K562 (cell line): ENCODE measurements around the gene LPIN3. TPM values are rescaled to one million over a fixed set of nuclear protein-coding genes. Genes with fewer than 3 reads are reported as not detected.

Experiments used
- ATAC-seq: fragments of 200-7000 bp; cut with Tn5 transposase; 3 replicates; pipeline ENCODE4 v1.9.1; 2020; ENCODE audit warnings: moderate library complexity
- BruUV-seq: library from RNA; stranded (reverse); fragments of 400-500 nt; replicated peaks from 2 replicates; lab custom pipeline; 2021; lab: Mats Ljungman, UMichigan
- CTCF ChIA-PET: fragments of 300-600 bp; formaldehyde crosslinking; extraction: SDS; loops from one replicate; lab custom pipeline; 2021; ENCODE audit warnings: low intra/inter-chr PET ratio; lab: Yijun Ruan, JAX
- POLR2A ChIA-PET: fragments of 300-600, 350-650 bp; sonication (Branson Sonifier 250); formaldehyde crosslinking; extraction: SDS; loops from one replicate; lab custom pipeline; 2021; ENCODE audit warnings: antibody characterized with exemption, inconsistent platforms; lab: Yijun Ruan, JAX
- DNase-seq, 4 experiments: peaks; one replicate each; pipeline versions ENCODE4 v3.0.0 to v3.0.0-alpha.2; 2011 to 2018; ENCODE audit warnings: low spot score in 3 of 4, mixed read lengths in 3 of 4; ENCODE audit errors: extremely low read depth in 1 of 4
- FAIRE-seq: peaks from 2 replicates; lab custom pipeline; 2011; peaks lifted over from hg19 to GRCh38; lab: Jason Lieb, UNC
- H2AFZ ChIP-seq: 2 replicates; pipeline ENCODE4 v1.6.0; 2011; ENCODE audit warnings: low read depth, low read length, control low read depth, inconsistent platforms
- H3K27ac ChIP-seq: fragments of 200-600 bp; 3 replicates; pipeline ENCODE4 v1.8.0; 2011; ENCODE audit warnings: low read depth, mild to moderate bottlenecking, control low read depth, inconsistent platforms, low read length, moderate library complexity, mixed read lengths; ENCODE audit errors: extremely low read depth
- H3K27me3 ChIP-seq, 2 experiments: fragments of 300-600 bp in 1 of 2; 2 replicates in 1 of 2; 3 replicates in 1 of 2; pipeline versions ENCODE4 v1.6.0 to v1.8.0; 2011; ENCODE audit warnings: inconsistent platforms in 2 of 2, low read length in 2 of 2, mild to moderate bottlenecking in 1 of 2, mixed read lengths in 1 of 2, moderate library complexity in 1 of 2; ENCODE audit not compliant: control insufficient read depth in 2 of 2, insufficient read depth in 2 of 2
- H3K36me3 ChIP-seq: fragments of 300-600 bp; 3 replicates; pipeline ENCODE4 v1.8.0; 2011; ENCODE audit warnings: mild to moderate bottlenecking, low read length, inconsistent platforms; ENCODE audit not compliant: control insufficient read depth, insufficient read depth
- H3K4me1 ChIP-seq, 2 experiments: fragments of 200-600 bp in 1 of 2; replicated peaks in 1 of 2; 2 replicates in 1 of 2; 3 replicates in 1 of 2; pipeline versions ENCODE4 v1.5.1 to v1.8.0; 2011; ENCODE audit warnings: inconsistent platforms in 2 of 2, low read length in 2 of 2, mild to moderate bottlenecking in 1 of 2, mixed read lengths in 1 of 2, moderate library complexity in 1 of 2; ENCODE audit not compliant: control insufficient read depth in 2 of 2, insufficient read depth in 2 of 2
- H3K4me2 ChIP-seq: 2 replicates; pipeline ENCODE4 v1.6.1; 2011; ENCODE audit warnings: low read length, control low read depth, inconsistent platforms, mixed read lengths; ENCODE audit not compliant: insufficient read depth
- H3K4me3 ChIP-seq: fragments of 200-600 bp; sonication (generic), shearing (Covaris generic); 2 replicates; pipeline ENCODE4 v1.5.1; 2016; ENCODE audit warnings: control low read depth, inconsistent platforms
- H3K79me2 ChIP-seq: fragments of 200-600 bp; 3 replicates; pipeline ENCODE4 v1.8.0; 2011; ENCODE audit warnings: low read length, inconsistent platforms; ENCODE audit not compliant: control insufficient read depth, insufficient read depth
- H3K9ac ChIP-seq, 2 experiments: 2 replicates each; pipeline versions ENCODE4 v1.6.0 to v1.6.1; 2011; ENCODE audit warnings: low read depth in 2 of 2, low read length in 2 of 2, control low read depth in 1 of 2, inconsistent platforms in 1 of 2, mild to moderate bottlenecking in 1 of 2, mixed read lengths in 1 of 2; ENCODE audit not compliant: insufficient read depth in 1 of 2
- H3K9me1 ChIP-seq: one replicate; pipeline ENCODE4 v1.6.0; 2011; ENCODE audit warnings: inconsistent platforms, mild to moderate bottlenecking, low read length, moderate library complexity; ENCODE audit not compliant: control insufficient read depth, insufficient read depth
- H3K9me3 ChIP-seq: replicated peaks from 2 replicates; pipeline ENCODE4 v1.5.1; 2011; ENCODE audit warnings: low read depth, low read length, inconsistent platforms; ENCODE audit not compliant: control insufficient read depth, insufficient read depth
- H4K20me1 ChIP-seq: replicated peaks from 2 replicates; pipeline ENCODE4 v1.6.1; 2011; ENCODE audit warnings: low read length, inconsistent platforms, mixed read lengths; ENCODE audit not compliant: control insufficient read depth, insufficient read depth
- BCOR ChIP-seq: fragments of 450-650 bp; IDR thresholded peaks from 2 replicates; pipeline ENCODE4 v1.6.1; 2016
- KDM1A ChIP-seq, 2 experiments: fragments of 450-650 bp; IDR thresholded peaks; 2 replicates each; pipeline ENCODE4 v1.6.1; 2016; ENCODE audit warnings: mild to moderate bottlenecking in 2 of 2
- PRMT5 ChIP-seq: sonication (generic); formaldehyde crosslinking; IDR thresholded peaks from 2 replicates; pipeline ENCODE4 v1.5.0; 2020; ENCODE audit warnings: missing genetic modification reagents
- RBM25 ChIP-seq: fragments of 200-400 bp; formaldehyde crosslinking; IDR thresholded peaks from 2 replicates; pipeline ENCODE4 v1.6.1; 2018; ENCODE audit warnings: low read length, low read depth, moderate library complexity; ENCODE audit not compliant: severe bottlenecking
- ZFP36 ChIP-seq: fragments of 150-350 bp; IDR thresholded peaks from 2 replicates; pipeline ENCODE4 v1.6.1; 2018; ENCODE audit warnings: low read length, low read depth; ENCODE audit not compliant: partially characterized antibody
- ZNF232 ChIP-seq: sonication (generic); formaldehyde crosslinking; IDR thresholded peaks from 2 replicates; pipeline ENCODE4 v1.8.0; 2022; ENCODE audit warnings: mild to moderate bottlenecking, missing genetic modification reagents
- ZNF699 ChIP-seq: fragments of 250-450 bp; sonication (Bioruptor Pico); IDR thresholded peaks from 2 replicates; pipeline ENCODE4 v1.8.0; 2021; ENCODE audit warnings: mild to moderate bottlenecking, moderate library complexity; ENCODE audit not compliant: insufficient replicate concordance
- WGBS: fragments of 100-300 bp; shearing (Covaris generic); methylation state at CpG from one replicate; pipeline ENCODE4 v1.1.6; 2016; ENCODE audit warnings: low coverage, mixed read lengths; ENCODE audit not compliant: insufficient coverage; ENCODE audit errors: missing lambda C conversion rate; 5-methylcytosine and 5-hydroxymethylcytosine counted together
- in situ Hi-C: fragments of 300-500 bp; cut with MboI; formaldehyde crosslinking; loops from 4 replicates; pipeline ENCODE4 v1.15.0; 2018; ENCODE audit warnings: inconsistent platforms, mixed read lengths
- intact Hi-C: fragments of 100-400 bp; cut with micrococcal nuclease; formaldehyde crosslinking; loops from 2 replicates; pipeline ENCODE4 v1.14.2; 2022
- polyA plus RNA-seq, 8 experiments: library from polyadenylated mRNA; depleted of rRNA in 4 of 8; stranded (reverse) in 5 of 8; unstranded in 3 of 8; fragments of >200 nt; fragmentation: Nextera tagmentation in 2 of 8; fragmentation: Illumina TruSeq in 1 of 8; extraction: Ambion mirVana in 2 of 8; extraction: Trizol in 1 of 8; gene quantifications; 2 replicates each; pipeline versions ENCODE4 v1.2.1 to v1.2.3, GENCODE V29; 2011 to 2014; ENCODE audit warnings: inconsistent platforms in 1 of 8, missing spikeins in 1 of 8
- total RNA-seq, 7 experiments: library from RNA; depleted of rRNA in 6 of 7; stranded (reverse); fragments of >200 nt in 6 of 7; fragmentation: Illumina TruSeq in 2 of 7; extraction: Trizol in 2 of 7; gene quantifications; 2 replicates each; pipeline versions ENCODE4 v1.2.1 to v1.2.3, GENCODE V29; 2011 to 2021; ENCODE audit warnings: low replicate concordance in 1 of 7

LPIN3 gene
- total and polyA plus RNA-seq, 9 of the 15 experiments (the other 6 are each of a cell fraction or from before 2014, with no cell fraction given) = 2.2 to 10.4 (median 5.9) TPM

DNA sequence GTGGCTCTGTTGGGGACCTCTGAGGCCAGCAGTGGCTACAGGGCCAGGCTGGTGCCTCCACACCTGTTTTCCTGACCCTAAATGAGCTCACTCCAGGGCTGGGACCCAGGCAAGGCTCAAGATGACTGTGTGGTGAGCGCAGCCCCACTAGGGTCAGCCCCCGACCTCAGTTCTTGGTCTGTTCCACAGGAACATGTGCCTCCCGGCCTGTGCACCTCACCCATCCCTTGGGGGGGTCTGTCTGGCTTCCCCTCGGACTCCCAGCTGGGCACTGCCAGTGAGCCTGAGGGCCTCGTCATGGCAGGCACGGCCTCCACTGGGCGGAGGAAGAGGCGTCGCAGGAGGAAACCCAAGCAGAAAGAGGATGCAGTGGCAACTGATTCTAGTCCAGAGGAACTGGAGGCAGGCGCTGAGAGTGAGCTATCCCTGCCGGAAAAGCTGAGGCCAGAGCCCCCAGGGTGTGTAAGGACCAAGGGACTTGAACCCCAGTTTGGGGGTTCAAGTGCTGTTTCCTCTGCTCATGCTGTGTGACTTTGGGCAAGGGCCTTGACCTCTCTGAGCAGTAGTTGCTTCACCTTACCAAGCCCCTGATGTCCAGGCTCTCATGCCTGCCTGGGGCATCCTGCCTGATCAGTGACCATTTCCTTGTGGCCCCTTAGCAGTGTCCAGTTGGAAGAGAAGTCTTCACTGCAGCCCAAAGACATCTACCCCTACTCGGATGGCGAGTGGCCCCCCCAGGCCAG lies 8.0 kb downstream of the LPIN3 start:
- no peak overlapping the region for H2AFZ ChIP-seq
- no peaks in the 10 kb centered on the region for H3K79me2 ChIP-seq
- DNase-seq (no peak), ATAC-seq (no peak), FAIRE-seq (no peak)
- intact Hi-C loops (loop anchor here (10.0 kb wide), 1 partner anchor 266 kb away; the partner anchor contains the start of gene CHD6), in situ Hi-C loops (no loop called here)
- BruUV-seq = no TSS peak
- no peak overlapping the region for H3K27ac ChIP-seq
- 0 out of 3 replicates have a peak, but pooled peaks cover 2% of the 10 kb centered on the region for H3K36me3 ChIP-seq
- H4K20me1 ChIP-seq = no peaks in the 10 kb centered on the region; the same call in 1 of the 2 replicates
- TF ChIP-seq ZNF699 (CRISPR knock-in tag) = no peak
- TF ChIP-seq RBM25 = peak; percentile 85
- TF ChIP-seq ZFP36 = peak; percentile 84
- no peak for TF ChIP-seq ZNF232
- no peak for TF ChIP-seq PRMT5
- TF ChIP-seq KDM1A (IDR thresholded peaks at IDR 0.05) = peak in 1 of 2 experiments; percentile 39; a peak in 2 of 4 replicates
- peak; percentile 68 for TF ChIP-seq BCOR
- H3K4me2 ChIP-seq = no peak overlapping the region
- H3K9me1 ChIP-seq = no peaks in the 10 kb centered on the region
- no peaks in the 10 kb centered on the region for H3K27me3 ChIP-seq
- ChIA-PET POLR2A (no interaction called here), CTCF (no interaction called here)
- no peak overlapping the region for H3K4me3 ChIP-seq
- H3K9ac ChIP-seq = no peak overlapping the region
- peaks cover 0 to 12% of the 10 kb centered on the region in 2 experiments; a peak in 1 of 5 replicates for H3K4me1 ChIP-seq
- WGBS = 63% methylated on average over 12 of the region's 13 CpGs
- H3K9me3 ChIP-seq = no peaks in the 10 kb centered on the region
